K562 (cell line): Measurements from ENCODE around the gene SCFD2. TPM values are rescaled to one million over a fixed set of nuclear protein-coding genes. Genes with fewer than 3 reads are reported as not detected.

ENCODE experiments used
- GTF2A2 ChIP-seq: IDR thresholded peaks from 2 replicates; pipeline ENCODE4 v1.6.1; 2016; ENCODE audit warnings: mild to moderate bottlenecking, missing genetic modification characterization, missing compliant biosample characterization
- PREB ChIP-seq: sonication (generic); formaldehyde crosslinking; IDR thresholded peaks from 2 replicates; pipeline ENCODE4 v1.8.1; 2023; ENCODE audit warnings: mild to moderate bottlenecking, missing genetic modification reagents
- YBX1 ChIP-seq: fragments of 450-650 bp; IDR thresholded peaks from 2 replicates; pipeline ENCODE4 v1.7.1; 2016; ENCODE audit warnings: mild to moderate bottlenecking
- ZSCAN29 ChIP-seq: fragments of 450-650 bp; IDR thresholded peaks from 2 replicates; pipeline ENCODE4 v1.6.1; 2017
- polyA plus RNA-seq, 8 experiments: library from polyadenylated mRNA; depleted of rRNA in 4 of 8; stranded (reverse) in 5 of 8; unstranded in 3 of 8; fragments of >200 nt; fragmentation: Nextera tagmentation in 2 of 8; fragmentation: Illumina TruSeq in 1 of 8; extraction: Ambion mirVana in 2 of 8; extraction: Trizol in 1 of 8; gene quantifications; 2 replicates each; pipeline versions ENCODE4 v1.2.1 to v1.2.3, GENCODE V29; 2011 to 2014; ENCODE audit warnings: inconsistent platforms in 1 of 8, missing spikeins in 1 of 8
- total RNA-seq, 7 experiments: library from RNA; depleted of rRNA in 6 of 7; stranded (reverse); fragments of >200 nt in 6 of 7; fragmentation: Illumina TruSeq in 2 of 7; extraction: Trizol in 2 of 7; gene quantifications; 2 replicates each; pipeline versions ENCODE4 v1.2.1 to v1.2.3, GENCODE V29; 2011 to 2021; ENCODE audit warnings: low replicate concordance in 1 of 7
- TF ChIP-seq, protein P1 (sequence below): sonication (generic); formaldehyde crosslinking; IDR thresholded peaks from 2 replicates; pipeline ENCODE4 v1.8.0; 2022; ENCODE audit warnings: mild to moderate bottlenecking, missing genetic modification reagents
- TF ChIP-seq, protein P2 (sequence below): IDR thresholded peaks from 3 replicates; pipeline ENCODE4 v1.6.1; 2011; ENCODE audit warnings: borderline replicate concordance, mild to moderate bottlenecking, moderate library complexity; ENCODE audit not compliant: insufficient read length; ENCODE audit errors: extremely low read depth

SCFD2 gene
- total and polyA plus RNA-seq, 9 of the 15 experiments (the other 6 are each of a cell fraction or from before 2014, with no cell fraction given), result 5.7 to 30.3 (median 22.8) TPM

GRCh38 chr4:52889354-52889753, 476.5 kb downstream of the SCFD2 start (continued):
- TF ChIP-seq, protein P1, sequence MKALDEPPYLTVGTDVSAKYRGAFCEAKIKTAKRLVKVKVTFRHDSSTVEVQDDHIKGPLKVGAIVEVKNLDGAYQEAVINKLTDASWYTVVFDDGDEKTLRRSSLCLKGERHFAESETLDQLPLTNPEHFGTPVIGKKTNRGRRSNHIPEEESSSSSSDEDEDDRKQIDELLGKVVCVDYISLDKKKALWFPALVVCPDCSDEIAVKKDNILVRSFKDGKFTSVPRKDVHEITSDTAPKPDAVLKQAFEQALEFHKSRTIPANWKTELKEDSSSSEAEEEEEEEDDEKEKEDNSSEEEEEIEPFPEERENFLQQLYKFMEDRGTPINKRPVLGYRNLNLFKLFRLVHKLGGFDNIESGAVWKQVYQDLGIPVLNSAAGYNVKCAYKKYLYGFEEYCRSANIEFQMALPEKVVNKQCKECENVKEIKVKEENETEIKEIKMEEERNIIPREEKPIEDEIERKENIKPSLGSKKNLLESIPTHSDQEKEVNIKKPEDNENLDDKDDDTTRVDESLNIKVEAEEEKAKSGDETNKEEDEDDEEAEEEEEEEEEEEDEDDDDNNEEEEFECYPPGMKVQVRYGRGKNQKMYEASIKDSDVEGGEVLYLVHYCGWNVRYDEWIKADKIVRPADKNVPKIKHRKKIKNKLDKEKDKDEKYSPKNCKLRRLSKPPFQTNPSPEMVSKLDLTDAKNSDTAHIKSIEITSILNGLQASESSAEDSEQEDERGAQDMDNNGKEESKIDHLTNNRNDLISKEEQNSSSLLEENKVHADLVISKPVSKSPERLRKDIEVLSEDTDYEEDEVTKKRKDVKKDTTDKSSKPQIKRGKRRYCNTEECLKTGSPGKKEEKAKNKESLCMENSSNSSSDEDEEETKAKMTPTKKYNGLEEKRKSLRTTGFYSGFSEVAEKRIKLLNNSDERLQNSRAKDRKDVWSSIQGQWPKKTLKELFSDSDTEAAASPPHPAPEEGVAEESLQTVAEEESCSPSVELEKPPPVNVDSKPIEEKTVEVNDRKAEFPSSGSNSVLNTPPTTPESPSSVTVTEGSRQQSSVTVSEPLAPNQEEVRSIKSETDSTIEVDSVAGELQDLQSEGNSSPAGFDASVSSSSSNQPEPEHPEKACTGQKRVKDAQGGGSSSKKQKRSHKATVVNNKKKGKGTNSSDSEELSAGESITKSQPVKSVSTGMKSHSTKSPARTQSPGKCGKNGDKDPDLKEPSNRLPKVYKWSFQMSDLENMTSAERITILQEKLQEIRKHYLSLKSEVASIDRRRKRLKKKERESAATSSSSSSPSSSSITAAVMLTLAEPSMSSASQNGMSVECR (CRISPR knock-in tag), result no peak
- TF ChIP-seq GTF2A2, result no peak
- TF ChIP-seq YBX1, result no peak
- TF ChIP-seq PREB, result no peak
- TF ChIP-seq, protein P2, sequence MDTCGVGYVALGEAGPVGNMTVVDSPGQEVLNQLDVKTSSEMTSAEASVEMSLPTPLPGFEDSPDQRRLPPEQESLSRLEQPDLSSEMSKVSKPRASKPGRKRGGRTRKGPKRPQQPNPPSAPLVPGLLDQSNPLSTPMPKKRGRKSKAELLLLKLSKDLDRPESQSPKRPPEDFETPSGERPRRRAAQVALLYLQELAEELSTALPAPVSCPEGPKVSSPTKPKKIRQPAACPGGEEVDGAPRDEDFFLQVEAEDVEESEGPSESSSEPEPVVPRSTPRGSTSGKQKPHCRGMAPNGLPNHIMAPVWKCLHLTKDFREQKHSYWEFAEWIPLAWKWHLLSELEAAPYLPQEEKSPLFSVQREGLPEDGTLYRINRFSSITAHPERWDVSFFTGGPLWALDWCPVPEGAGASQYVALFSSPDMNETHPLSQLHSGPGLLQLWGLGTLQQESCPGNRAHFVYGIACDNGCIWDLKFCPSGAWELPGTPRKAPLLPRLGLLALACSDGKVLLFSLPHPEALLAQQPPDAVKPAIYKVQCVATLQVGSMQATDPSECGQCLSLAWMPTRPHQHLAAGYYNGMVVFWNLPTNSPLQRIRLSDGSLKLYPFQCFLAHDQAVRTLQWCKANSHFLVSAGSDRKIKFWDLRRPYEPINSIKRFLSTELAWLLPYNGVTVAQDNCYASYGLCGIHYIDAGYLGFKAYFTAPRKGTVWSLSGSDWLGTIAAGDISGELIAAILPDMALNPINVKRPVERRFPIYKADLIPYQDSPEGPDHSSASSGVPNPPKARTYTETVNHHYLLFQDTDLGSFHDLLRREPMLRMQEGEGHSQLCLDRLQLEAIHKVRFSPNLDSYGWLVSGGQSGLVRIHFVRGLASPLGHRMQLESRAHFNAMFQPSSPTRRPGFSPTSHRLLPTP, result no peak
- no peak for TF ChIP-seq ZSCAN29
